HFF-Myc (cell line): ENCODE data around the gene ZNF99.
"Not testable (repeated sequence)": the region's sequence is repeated elsewhere in the genome, so short reads cannot be mapped to it uniquely, and the experiment has no call there.

Experiments
- DNase-seq: peaks from one replicate; pipeline ENCODE4 v3.0.0-alpha.2; 2011; ENCODE audit warnings: low read depth; ENCODE audit errors: extremely low read depth
- H3K4me3 ChIP-seq: replicated peaks from 2 replicates; pipeline ENCODE4 v1.5.1; 2011; ENCODE audit warnings: low read depth, mild to moderate bottlenecking, control low read depth, low read length
- CTCF ChIP-seq: IDR thresholded peaks from 2 replicates; pipeline ENCODE4 v1.5.1; 2012; ENCODE audit warnings: mild to moderate bottlenecking, low read depth, low read length, control low read depth; ENCODE audit errors: missing control alignments

The ZNF99 gene

DNA sequence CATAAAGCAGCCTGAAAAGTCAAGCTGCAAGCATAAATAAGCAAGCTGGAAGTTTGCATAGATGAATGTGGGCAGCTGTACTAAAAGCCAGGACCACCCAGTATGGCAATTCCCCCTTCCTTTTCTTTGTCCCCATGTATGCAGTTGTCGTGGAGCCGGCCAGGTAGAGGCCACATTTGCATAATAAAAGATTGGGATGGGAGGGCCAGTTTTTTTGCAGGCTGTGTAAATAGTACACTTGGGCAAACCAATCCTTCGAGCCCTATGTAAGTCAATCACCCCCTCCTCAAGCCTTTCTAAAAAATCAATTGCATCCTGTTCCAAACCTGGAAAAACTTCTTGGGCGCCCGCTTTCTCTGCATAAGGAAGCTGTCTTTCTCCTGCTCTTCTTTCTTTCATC, 13.1 kb upstream of the ZNF99 start:
- H3K4me3 ChIP-seq, result no peak overlapping the region
- DNase-seq, result no peak
- TF ChIP-seq CTCF, result no peak

- not testable (repeated sequence) for H3K4me3 ChIP-seq, DNase-seq
Measured at GRCh38 chr19:22792863-22793262, 8.9 kb upstream of the ZNF99 start.

DNA sequence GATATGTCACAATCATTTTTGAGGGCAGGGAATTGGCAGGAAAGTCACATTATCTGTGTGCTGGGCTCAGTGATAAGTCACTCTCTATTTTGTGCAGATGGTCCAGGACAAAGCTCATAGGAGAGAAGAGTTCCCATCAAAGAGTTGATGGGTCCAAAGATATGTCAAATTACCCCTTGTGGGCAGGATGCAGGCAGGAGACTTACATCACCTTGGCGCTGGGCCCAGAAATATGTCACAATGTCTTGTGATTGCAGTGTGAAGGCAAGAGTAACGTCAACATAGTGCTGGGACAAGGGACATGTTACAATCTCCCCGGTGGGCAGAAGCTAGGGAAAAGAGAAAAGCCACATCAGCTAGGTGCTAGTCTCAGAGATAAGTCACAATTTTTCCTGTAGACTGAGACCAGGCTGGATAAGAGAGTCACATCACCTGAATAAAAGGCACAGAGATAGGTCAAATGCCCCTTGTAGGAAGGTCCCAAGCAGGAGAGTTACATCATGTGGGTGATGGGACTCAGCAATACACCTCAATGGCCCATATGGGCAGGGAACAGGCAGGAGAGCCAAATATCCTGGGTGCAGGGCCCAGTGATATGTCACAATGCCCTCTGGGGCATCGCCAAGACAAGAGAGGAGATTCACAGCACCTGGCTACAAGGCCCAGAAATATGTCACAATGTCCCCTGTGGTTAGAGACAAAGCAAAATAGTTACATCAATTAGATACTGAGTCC, 47.9 kb downstream of the ZNF99 start:
- DNase-seq, result no peak
- no peak for TF ChIP-seq CTCF
- no peak overlapping the region for H3K4me3 ChIP-seq

DNA sequence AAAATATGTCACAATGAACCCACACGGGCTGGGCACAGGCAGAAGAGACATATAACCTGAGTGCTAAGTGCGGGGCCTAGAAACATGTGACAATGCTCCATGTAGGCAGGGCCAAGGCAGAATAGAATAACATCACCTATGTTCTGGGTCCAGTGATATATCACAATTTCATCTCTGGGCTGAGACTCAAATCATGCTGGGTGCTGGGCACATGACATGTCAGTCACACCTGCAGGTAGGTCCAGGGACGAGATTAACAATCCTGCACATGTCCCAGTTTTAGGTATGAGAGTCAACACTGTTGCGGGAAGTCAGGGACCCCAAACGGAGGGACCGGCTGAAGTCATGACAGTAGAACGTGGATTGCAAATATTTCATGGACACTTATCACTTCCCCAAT, 50.3 kb downstream of the ZNF99 start:
- DNase-seq, result no peak
- TF ChIP-seq CTCF, result no peak
- no peak overlapping the region for H3K4me3 ChIP-seq

GRCh38 chr19:22728214-22728613, 55.7 kb downstream of the ZNF99 start:
- not testable (repeated sequence) for DNase-seq

DNA sequence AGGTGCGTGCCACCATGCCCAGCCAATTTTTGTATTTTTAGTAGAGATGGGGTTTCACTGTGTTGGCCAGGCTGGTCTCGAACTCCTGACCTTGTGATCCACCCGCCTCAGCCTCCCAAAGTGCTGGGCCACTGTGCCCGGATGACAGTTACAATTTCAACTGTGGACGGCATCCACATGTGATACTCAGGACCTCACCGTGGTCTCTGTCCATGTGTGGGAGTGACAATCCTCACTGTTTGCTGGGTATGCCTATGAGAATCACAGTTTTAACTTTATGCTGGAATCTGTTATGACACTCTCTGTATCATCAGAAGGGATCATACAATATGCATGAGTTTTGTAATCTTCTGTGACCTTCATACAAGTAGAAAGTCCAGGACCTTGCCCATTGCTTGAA, 62.4 kb downstream of the ZNF99 start:
- H3K4me3 ChIP-seq, DNase-seq: not testable (repeated sequence)

More at GRCh38 chr19:22728214-22728613, 55.7 kb downstream of the ZNF99 start:
- not testable (repeated sequence) for H3K4me3 ChIP-seq

- no peak for TF ChIP-seq CTCF
- H3K4me3 ChIP-seq, result no peak overlapping the region
- DNase-seq, result no peak
Measured at GRCh38 chr19:22708983-22709382, 75.0 kb downstream of the ZNF99 start.

DNA sequence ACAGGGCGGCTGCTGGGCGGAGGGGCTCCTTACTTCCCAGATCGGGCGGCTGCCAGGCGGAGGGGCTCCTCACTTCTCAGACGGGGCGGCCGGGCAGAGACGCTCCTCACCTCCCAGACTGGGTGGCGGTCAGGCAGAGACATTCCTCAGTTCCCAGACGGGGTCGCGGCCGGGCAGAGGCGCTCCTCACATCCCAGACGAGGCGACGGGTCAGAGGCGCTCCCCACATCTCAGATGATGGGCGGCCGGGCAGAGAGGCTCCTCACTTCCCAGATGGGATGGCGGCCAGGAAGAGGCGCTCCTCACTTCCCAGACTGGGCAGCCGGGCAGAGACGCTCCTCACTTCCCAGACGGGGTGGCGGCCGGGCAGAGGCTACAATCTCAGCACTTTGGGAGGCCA, 80.9 kb downstream of the ZNF99 start:
- not testable (repeated sequence) for H3K4me3 ChIP-seq, DNase-seq

DNA sequence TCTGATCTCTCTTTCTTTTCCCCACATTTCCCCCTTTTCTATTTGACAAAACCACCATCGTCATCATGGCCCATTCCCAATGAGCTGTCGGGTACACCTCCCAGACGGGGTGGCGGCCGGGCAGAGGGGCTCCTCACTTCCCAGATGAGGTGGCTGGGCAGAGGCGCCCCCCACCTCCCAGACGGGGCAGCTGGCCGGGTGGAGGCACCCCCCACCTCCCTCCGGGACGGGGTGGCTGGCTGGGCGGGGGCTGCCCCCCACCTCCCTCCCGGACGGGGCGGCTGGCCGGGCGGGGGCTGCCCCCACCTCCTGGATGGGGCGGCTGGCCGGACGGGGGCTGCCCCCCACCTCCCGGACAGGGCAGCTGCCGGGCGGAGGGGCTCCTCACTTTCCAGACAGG, 81.3 kb downstream of the ZNF99 start:
- not testable (repeated sequence) for DNase-seq, H3K4me3 ChIP-seq
